A673 (cell line): ENCODE results near the gene PCDH11Y. TPM values are rescaled to one million over a fixed set of nuclear protein-coding genes. Genes with fewer than 3 reads are reported as not detected.
"Not testable (repeated sequence)": the region's sequence is repeated elsewhere in the genome, so short reads cannot be mapped to it uniquely, and the experiment has no call there.

Experiments used
- BruUV-seq: library from RNA; stranded (reverse); fragments of 400-500 nt; replicated peaks from 2 replicates; lab custom pipeline; 2021; lab: Mats Ljungman, UMichigan
- CTCF ChIA-PET: fragments of 300-600 bp; sonication (Branson Sonifier 250); formaldehyde crosslinking; loops from one replicate; lab custom pipeline; 2022; ENCODE audit warnings: antibody characterized with exemption; lab: Charles Lee
- POLR2A ChIA-PET: fragments of 300-600 bp; sonication (Branson Sonifier 250); formaldehyde crosslinking; loops from one replicate; lab custom pipeline; 2022; ENCODE audit warnings: antibody characterized with exemption; ENCODE audit not compliant: low non-redundant PET; lab: Charles Lee
- DNase-seq: peaks from one replicate; pipeline ENCODE4 v3.0.0-alpha.2; 2015; ENCODE audit warnings: low spot score
- H3K27ac ChIP-seq: fragments of 200-600 bp; sonication (generic); 2 replicates; pipeline ENCODE4 v1.5.1; 2016; ENCODE audit warnings: mixed run types, low read depth, mild to moderate bottlenecking, mixed read lengths, antibody characterized with exemption, low read length; ENCODE audit not compliant: poor library complexity, severe bottlenecking
- H3K27me3 ChIP-seq: fragments of 200-600 bp; sonication (generic); replicated peaks from 2 replicates; pipeline ENCODE4 v1.6.1; 2017; ENCODE audit warnings: mixed run types, low read depth, mild to moderate bottlenecking, mixed read lengths, antibody characterized with exemption, low read length; ENCODE audit not compliant: insufficient read depth, poor library complexity
- H3K36me3 ChIP-seq: fragments of 200-600 bp; sonication (generic); 2 replicates; pipeline ENCODE4 v1.6.1; 2016; ENCODE audit warnings: mixed run types, mild to moderate bottlenecking, mixed read lengths, antibody characterized with exemption, low read length; ENCODE audit not compliant: insufficient read depth, poor library complexity, severe bottlenecking
- H3K4me1 ChIP-seq: fragments of 200-600 bp; sonication (generic); 2 replicates; pipeline ENCODE4 v1.6.1; 2017; ENCODE audit warnings: mixed run types, mild to moderate bottlenecking, mixed read lengths, antibody characterized with exemption, low read length; ENCODE audit not compliant: insufficient read depth, poor library complexity, severe bottlenecking
- H3K4me3 ChIP-seq: fragments of 200-600 bp; sonication (generic); 2 replicates; pipeline ENCODE4 v1.5.1; 2016; ENCODE audit warnings: low read depth, mixed run types, mild to moderate bottlenecking, mixed read lengths, low read length; ENCODE audit not compliant: poor library complexity, severe bottlenecking
- H3K9me3 ChIP-seq: fragments of 200-600 bp; sonication (generic); 2 replicates; pipeline ENCODE4 v1.6.1; 2016; ENCODE audit warnings: mixed run types, low read depth, mild to moderate bottlenecking, mixed read lengths, antibody characterized with exemption, low read length; ENCODE audit not compliant: poor library complexity, severe bottlenecking
- intact Hi-C: fragments of 100-400 bp; cut with micrococcal nuclease; formaldehyde crosslinking; loops from one replicate; pipeline ENCODE4 v1.10.0; 2022; ENCODE audit not compliant: unreplicated experiment
- total RNA-seq: library from RNA; stranded (reverse); gene quantifications from 2 replicates; pipeline ENCODE4 v1.2.3, GENCODE V29; 2021

PCDH11Y gene
- total RNA-seq, 1 experiment from 2014 or later: 1.1 TPM

- BruUV-seq, H3K9me3 ChIP-seq, H3K27ac ChIP-seq, intact Hi-C loops, H3K4me3 ChIP-seq, DNase-seq, H3K27me3 ChIP-seq, H3K4me1 ChIP-seq, CTCF ChIA-PET, POLR2A ChIA-PET, H3K36me3 ChIP-seq: not testable (repeated sequence)
These were observed 708.6 kb downstream of the PCDH11Y start for GRCh38 chrY:5708727-5709126.

GRCh38 chrY:5709788-5710381, 709.8 kb downstream of the PCDH11Y start:
- not testable (repeated sequence) for H3K27me3 ChIP-seq, H3K4me3 ChIP-seq, BruUV-seq

GRCh38 chrY:5761403-5761802, 761.3 kb downstream of the PCDH11Y start:
- H3K27ac ChIP-seq, BruUV-seq, H3K27me3 ChIP-seq, H3K4me1 ChIP-seq, H3K4me3 ChIP-seq, POLR2A ChIA-PET, DNase-seq, CTCF ChIA-PET, H3K9me3 ChIP-seq, intact Hi-C loops, H3K36me3 ChIP-seq: not testable (repeated sequence)

More at GRCh38 chrY:5709788-5710381, 709.8 kb downstream of the PCDH11Y start:
- H3K9me3 ChIP-seq, intact Hi-C loops, H3K36me3 ChIP-seq, CTCF ChIA-PET, H3K4me1 ChIP-seq, POLR2A ChIA-PET, H3K27ac ChIP-seq, DNase-seq: not testable (repeated sequence)

GRCh38 chrY:5776485-5776884, 776.4 kb downstream of the PCDH11Y start:
- H3K9me3 ChIP-seq, BruUV-seq, H3K36me3 ChIP-seq, H3K27ac ChIP-seq, CTCF ChIA-PET, POLR2A ChIA-PET, DNase-seq, H3K4me3 ChIP-seq, intact Hi-C loops, H3K4me1 ChIP-seq, H3K27me3 ChIP-seq: not testable (repeated sequence)
